Small intestine (tissue), 16 donors: ENCODE measurements around the gene FGFR3. TPM values are rescaled to one million over a fixed set of nuclear protein-coding genes. Genes with fewer than 3 reads are reported as not detected.

Source experiments
- DNase-seq, 2 donors: peaks; one replicate each; pipeline versions ENCODE4 v3.0.0 to v3.0.0-alpha.2; 2013
- FAIRE-seq: peaks from 2 replicates; lab custom pipeline; 2012; peaks lifted over from hg19 to GRCh38; lab: Jason Lieb, UNC
- H3K27ac ChIP-seq, 3 donors: one replicate each; pipeline ENCODE4 v1.5.1; 2013; ENCODE audit warnings: low read length in 2 of 3, mild to moderate bottlenecking in 2 of 3, control low read depth in 1 of 3, inconsistent platforms in 1 of 3, low read depth in 1 of 3, moderate library complexity in 1 of 3
- H3K27me3 ChIP-seq, 3 donors: one replicate each; pipeline ENCODE4 v1.6.1; 2013; ENCODE audit warnings: low read length in 3 of 3, inconsistent platforms in 1 of 3; ENCODE audit not compliant: control insufficient read depth in 3 of 3, insufficient read depth in 3 of 3
- H3K36me3 ChIP-seq, 3 donors: one replicate each; pipeline ENCODE4 v1.6.1; 2013; ENCODE audit warnings: low read length in 3 of 3, inconsistent platforms in 1 of 3, low read depth in 1 of 3, mild to moderate bottlenecking in 1 of 3, moderate library complexity in 1 of 3; ENCODE audit not compliant: control insufficient read depth in 3 of 3, insufficient read depth in 2 of 3
- H3K4me1 ChIP-seq, 3 donors: one replicate each; pipeline ENCODE4 v1.6.1; 2013; ENCODE audit warnings: low read length in 2 of 3, inconsistent platforms in 1 of 3, low read depth in 1 of 3, mild to moderate bottlenecking in 1 of 3, moderate library complexity in 1 of 3; ENCODE audit not compliant: control insufficient read depth in 3 of 3, insufficient read depth in 2 of 3
- H3K4me3 ChIP-seq, 3 donors: one replicate each; pipeline ENCODE4 v1.5.1; 2013; ENCODE audit warnings: low read length in 3 of 3, control low read depth in 1 of 3, inconsistent platforms in 1 of 3, low read depth in 1 of 3, mild to moderate bottlenecking in 1 of 3, moderate library complexity in 1 of 3
- H3K9me3 ChIP-seq, 2 donors: one replicate each; pipeline ENCODE4 v1.6.1; 2013; ENCODE audit warnings: low read depth in 1 of 2, low read length in 1 of 2; ENCODE audit not compliant: control insufficient read depth in 2 of 2, insufficient read depth in 1 of 2
- WGBS, 3 donors: extraction: QIAGEN DNeasy Blood & Tissue Kit; methylation state at CpG; one replicate each; pipeline ENCODE4 v1.1.7; 2013; 5-methylcytosine and 5-hydroxymethylcytosine counted together
- long read RNA-seq, 10 donors: transcript quantifications; one replicate each; lab custom pipeline, GENCODE V29; 2026
- polyA plus RNA-seq, 4 donors: library from polyadenylated mRNA; stranded (reverse) in 3 of 4; unstranded in 1 of 4; fragments of 200-250 nt in 3 of 4; fragments of 120-200 nt in 1 of 4; gene quantifications; one replicate each; pipeline versions ENCODE4 v1.2.1 to v1.2.3, GENCODE V29; 2013
- donor health status: healthy with polysubstance abuse.
- donor health status: control.
- donor health status: control.
- donor health status: Bipolar disorder and iron deficiency.
- donor health status: healthy.

Gene FGFR3
- 100 to 1,000 TPM in 1 of 4 donors, 10 to 100 TPM in 3; 13.8 to 267 (median 35.7) TPM for polyA plus RNA-seq
- long read RNA-seq, donor 1: 0 reads
- long read RNA-seq, donor 2, full-length matches to known transcripts: 2 of 7 reads
- long read RNA-seq, donor 2, partial matches to known transcripts: 5 of 7 reads
- long read RNA-seq, donor 2, other reads (novel, unspliced or antisense): 0 of 7 reads
- long read RNA-seq, donor 3, partial matches to known transcripts: 121 of 122 reads
- long read RNA-seq, donor 3, other reads (novel, unspliced or antisense): 0 of 122 reads
- long read RNA-seq, donor 4: 0 reads
- long read RNA-seq, donor 5, partial matches to known transcripts: 37 of 38 reads
- long read RNA-seq, donor 5, other reads (novel, unspliced or antisense): 0 of 38 reads
- long read RNA-seq, donor 6, full-length matches to known transcripts: 4 of 18 reads
- long read RNA-seq, donor 6, partial matches to known transcripts: 14 of 18 reads
- long read RNA-seq, donor 6, other reads (novel, unspliced or antisense): 0 of 18 reads
- long read RNA-seq, donor 7: 0 reads
- long read RNA-seq, donor 8: 0 reads
- long read RNA-seq, donor 9, partial matches to known transcripts: 32 of 33 reads
- long read RNA-seq, donor 9, other reads (novel, unspliced or antisense): 0 of 33 reads
- long read RNA-seq, donor 10, full-length matches to known transcripts: 3 of 10 reads
- long read RNA-seq, donor 10, partial matches to known transcripts: 7 of 10 reads
- long read RNA-seq, donor 10, other reads (novel, unspliced or antisense): 0 of 10 reads

GRCh38 chr4:1792832-1793495, at the start of gene FGFR3:
Gene FGFR3 (plus strand): TSS chr4:1793293. CDS start chr4:1793935, 642 bp downstream.
- H3K9me3 ChIP-seq: no peaks in the 10 kb centered on the region
- DNase-seq: peak; percentile 66 to 85
- peak within 1 kb of the TSS; percentile 50 to 94 (median 81) for H3K4me3 ChIP-seq
- no peak for FAIRE-seq
- 1 to 2% (median 1%) methylated on average over 23 to 95 of the region's 95 CpGs for WGBS, 3 donors
- peak within 1 kb of the TSS; percentile 64 to 94 (median 92) for H3K27ac ChIP-seq
- H3K4me1 ChIP-seq: peaks cover 0 to 33% (median 8%) of the 10 kb centered on the region in 3 donors
- H3K36me3 ChIP-seq: peaks cover 0 to 36% (median 0%) of the 10 kb centered on the region in 3 donors
- H3K27me3 ChIP-seq: peaks cover 2 to 6% (median 6%) of the 10 kb centered on the region in 3 donors

- WGBS, 3 donors: 77 to 92% (median 85%) methylated on average over 10 to 12 of the region's 12 CpGs
Observed at GRCh38 chr4:1743551-1743950, 49.5 kb upstream of the FGFR3 start.

GRCh38 chr4:1743975-1744374, 49.1 kb upstream of the FGFR3 start:
- no peak overlapping the region for H3K27ac ChIP-seq
- no peak for FAIRE-seq
- no peaks in the 10 kb centered on the region for H3K27me3 ChIP-seq
- H3K9me3 ChIP-seq: peaks cover 0 to 11% of the 10 kb centered on the region in 2 donors
- H3K36me3 ChIP-seq: peaks cover 0 to 54% (median 6%) of the 10 kb centered on the region in 3 donors
- no peak for DNase-seq
- H3K4me3 ChIP-seq: no peak overlapping the region
- WGBS, 3 donors: 92 to 95% (median 94%) methylated on average over 6 of the region's 6 CpGs
- H3K4me1 ChIP-seq: peaks cover 0 to 6% (median 0%) of the 10 kb centered on the region in 3 donors

More at GRCh38 chr4:1743551-1743950, 49.5 kb upstream of the FGFR3 start:
- FAIRE-seq (no peak), DNase-seq (no peak)
- no peak overlapping the region for H3K27ac ChIP-seq
- H3K36me3 ChIP-seq: peaks cover 0 to 57% (median 6%) of the 10 kb centered on the region in 3 donors
- no peak overlapping the region for H3K4me3 ChIP-seq
- H3K9me3 ChIP-seq: peaks cover 0 to 16% of the 10 kb centered on the region in 2 donors
- peaks cover 0 to 4% (median 0%) of the 10 kb centered on the region in 3 donors for H3K4me1 ChIP-seq
- no peaks in the 10 kb centered on the region for H3K27me3 ChIP-seq

- WGBS, 3 donors: 81 to 89% (median 84%) methylated on average over 14 of the region's 14 CpGs
- Histone ChIP-seq H3K27me3 (no peaks in the 10 kb centered on the region), H3K9me3 (peaks cover 0 to 6% of the 10 kb centered on the region in 2 donors)
Observed at GRCh38 chr4:1744552-1744951, 48.5 kb upstream of the FGFR3 start.

GRCh38 chr4:1745165-1745564, 47.9 kb upstream of the FGFR3 start:
- no peak overlapping the region for H3K27ac ChIP-seq
- FAIRE-seq: no peak
- peaks cover 0 to 43% (median 3%) of the 10 kb centered on the region in 3 donors for H3K36me3 ChIP-seq
- H3K9me3 ChIP-seq: peaks cover 0 to 6% of the 10 kb centered on the region in 2 donors
- DNase-seq: no peak
- H3K27me3 ChIP-seq: no peaks in the 10 kb centered on the region
- no peak overlapping the region for H3K4me3 ChIP-seq
- H3K4me1 ChIP-seq: peaks cover 0 to 6% (median 0%) of the 10 kb centered on the region in 3 donors
- 80 to 90% (median 89%) methylated on average over 13 of the region's 13 CpGs for WGBS, 3 donors

More at GRCh38 chr4:1744552-1744951, 48.5 kb upstream of the FGFR3 start:
- no peak overlapping the region for H3K27ac ChIP-seq
- H3K4me3 ChIP-seq: no peak overlapping the region
- H3K4me1 ChIP-seq: peaks cover 0 to 6% (median 0%) of the 10 kb centered on the region in 3 donors
- FAIRE-seq (no peak), DNase-seq (no peak)
- H3K36me3 ChIP-seq: peaks cover 0 to 48% (median 3%) of the 10 kb centered on the region in 3 donors

- Histone ChIP-seq H3K27ac (no peak overlapping the region), H3K9me3 (peaks cover 0 to 6% of the 10 kb centered on the region in 2 donors), H3K4me1 (peaks cover 0 to 6% (median 0%) of the 10 kb centered on the region in 3 donors), H3K27me3 (no peaks in the 10 kb centered on the region), H3K36me3 (peaks cover 0 to 38% (median 3%) of the 10 kb centered on the region in 3 donors), H3K4me3 (no peak overlapping the region)
- WGBS, 3 donors: 70 to 86% (median 77%) methylated on average over 11 to 12 of the region's 12 CpGs
- FAIRE-seq: no peak
- no peak for DNase-seq
Observed at GRCh38 chr4:1745697-1746096, 47.4 kb upstream of the FGFR3 start.

- DNase-seq (peak; percentile 46 to 80), FAIRE-seq (no peak)
- Histone ChIP-seq H3K27ac (no peak overlapping the region), H3K4me1 (peaks cover 0 to 6% (median 0%) of the 10 kb centered on the region in 3 donors), H3K27me3 (no peaks in the 10 kb centered on the region), H3K9me3 (peaks cover 0 to 6% of the 10 kb centered on the region in 2 donors), H3K4me3 (no peak overlapping the region), H3K36me3 (peaks cover 0 to 32% (median 2%) of the 10 kb centered on the region in 3 donors)
- 13 to 23% (median 18%) methylated on average over 13 to 17 of the region's 17 CpGs for WGBS, 3 donors
Observed at GRCh38 chr4:1746265-1746691, 46.8 kb upstream of the FGFR3 start.
